HepG2 (cell line): ENCODE data around the gene CEBPG. TPM values are rescaled to one million over a fixed set of nuclear protein-coding genes. Genes with fewer than 3 reads are reported as not detected.

ENCODE experiments used
- ATAC-seq: fragments of 200-7000 bp; cut with Tn5 transposase; 3 replicates; pipeline ENCODE4 v1.9.1; 2020; ENCODE audit warnings: mild to moderate bottlenecking, moderate library complexity
- Bru-seq: library from RNA; stranded (reverse); fragments of 400-500 nt; gene quantifications from one replicate; lab custom pipeline; 2021; lab: Mats Ljungman, UMichigan
- BruChase-seq, 2 experiments: library from RNA; stranded (reverse); fragments of 400-500 nt; gene quantifications; one replicate each; lab custom pipeline; 2021; lab: Mats Ljungman, UMichigan
- BruUV-seq: library from RNA; stranded (reverse); fragments of 400-500 nt; replicated peaks from 2 replicates; lab custom pipeline; 2021; lab: Mats Ljungman, UMichigan
- CTCF ChIA-PET: fragments of 300-600 bp; formaldehyde crosslinking; extraction: SDS; loops from one replicate; lab custom pipeline; 2021; ENCODE audit warnings: low total read pairs, inconsistent platforms, low intra/inter-chr PET ratio; lab: Yijun Ruan, JAX
- POLR2A ChIA-PET: fragments of 350-600 bp; sonication (Branson Sonifier 250); formaldehyde crosslinking; loops from one replicate; lab custom pipeline; 2020; ENCODE audit warnings: antibody characterized with exemption, inconsistent platforms; lab: Yijun Ruan, JAX
- DNase-seq: peaks from one replicate; pipeline ENCODE4 v3.0.0-alpha.2; 2015; ENCODE audit warnings: low spot score
- FAIRE-seq: peaks from 3 replicates; lab custom pipeline; 2011; peaks lifted over from hg19 to GRCh38; lab: Jason Lieb, UNC
- H2AFZ ChIP-seq: one replicate; pipeline ENCODE4 v1.6.1; 2011; ENCODE audit warnings: low read length, inconsistent platforms
- H3K27ac ChIP-seq: fragments of 300-600 bp; 3 replicates; pipeline ENCODE4 v1.8.0; 2011; ENCODE audit warnings: mixed run types, mild to moderate bottlenecking, mixed read lengths, low read length, inconsistent platforms; ENCODE audit not compliant: insufficient read depth; ENCODE audit errors: extremely low read length
- H3K27me3 ChIP-seq, 2 experiments: fragments of 200-600 bp in 1 of 2; 2 replicates in 1 of 2; 3 replicates in 1 of 2; pipeline versions ENCODE4 v1.6.0 to v1.8.0; 2011; ENCODE audit warnings: low read length in 2 of 2, mild to moderate bottlenecking in 2 of 2, moderate library complexity in 2 of 2, inconsistent platforms in 1 of 2; ENCODE audit not compliant: insufficient read depth in 2 of 2, control insufficient read depth in 1 of 2
- H3K36me3 ChIP-seq, 2 experiments: fragments of 200-600 bp in 1 of 2; replicated peaks in 1 of 2; 2 replicates in 1 of 2; 3 replicates in 1 of 2; pipeline versions ENCODE4 v1.5.1 to v1.8.0; 2011; ENCODE audit warnings: low read length in 2 of 2, inconsistent platforms in 1 of 2; ENCODE audit not compliant: insufficient read depth in 2 of 2, control insufficient read depth in 1 of 2
- H3K4me1 ChIP-seq: 2 replicates; pipeline ENCODE4 v1.5.1; 2012; ENCODE audit warnings: low read length, inconsistent platforms; ENCODE audit not compliant: insufficient read depth
- H3K4me2 ChIP-seq: 2 replicates; pipeline ENCODE4 v1.6.0; 2011; ENCODE audit warnings: low read depth, low read length, inconsistent platforms
- H3K4me3 ChIP-seq, 3 experiments: fragments of 200-600 bp in 1 of 3; sonication (generic), shearing (Covaris generic) in 1 of 3; replicated peaks in 1 of 3; 2 replicates each; pipeline ENCODE4 v1.5.1; 2011 to 2016; ENCODE audit warnings: low read length in 3 of 3, inconsistent platforms in 2 of 3, low read depth in 2 of 3, mild to moderate bottlenecking in 2 of 3, control low read depth in 1 of 3, mixed read lengths in 1 of 3; ENCODE audit not compliant: insufficient read depth in 1 of 3
- H3K79me2 ChIP-seq: one replicate; pipeline ENCODE4 v1.6.1; 2011; ENCODE audit warnings: low read length, inconsistent platforms; ENCODE audit not compliant: insufficient read depth
- H3K9ac ChIP-seq: 2 replicates; pipeline ENCODE4 v1.6.0; 2011; ENCODE audit warnings: mild to moderate bottlenecking, low read depth, low read length, inconsistent platforms; ENCODE audit not compliant: insufficient read depth
- H3K9me3 ChIP-seq: 2 replicates; pipeline ENCODE4 v1.5.1; 2012; ENCODE audit warnings: mild to moderate bottlenecking, low read length
- H4K20me1 ChIP-seq: 2 replicates; pipeline ENCODE4 v1.6.0; 2011; ENCODE audit warnings: inconsistent platforms, mild to moderate bottlenecking, low read length, moderate library complexity; ENCODE audit not compliant: insufficient read depth
- HNRNPK ChIP-seq: fragments of 200-400 bp; formaldehyde crosslinking; IDR thresholded peaks from 2 replicates; pipeline ENCODE4 v1.6.1; 2018; ENCODE audit warnings: low read length, low read depth, moderate library complexity, mild to moderate bottlenecking; ENCODE audit not compliant: poor library complexity, severe bottlenecking
- KAT7 ChIP-seq: IDR thresholded peaks from 2 replicates; pipeline ENCODE4 v1.6.1; 2018; ENCODE audit warnings: borderline replicate concordance, missing compliant biosample characterization
- KLF12 ChIP-seq: sonication (generic); formaldehyde crosslinking; IDR thresholded peaks from 2 replicates; pipeline ENCODE4 v1.4.0; 2020; ENCODE audit warnings: missing genetic modification reagents, borderline replicate concordance
- MXI1 ChIP-seq: IDR thresholded peaks from 3 replicates; pipeline ENCODE4 v1.6.1; 2012; ENCODE audit warnings: low read depth, low read length, inconsistent platforms, borderline replicate concordance
- NR2C2 ChIP-seq: sonication (generic); formaldehyde crosslinking; IDR thresholded peaks from 2 replicates; pipeline ENCODE4 v1.4.0; 2020; ENCODE audit warnings: missing genetic modification reagents, mild to moderate bottlenecking, moderate library complexity, borderline replicate concordance
- POLR2A ChIP-seq, 2 experiments: IDR thresholded peaks; 2 replicates each; pipeline ENCODE4 v1.6.1; 2011; ENCODE audit warnings: low read depth in 2 of 2, low read length in 2 of 2, mild to moderate bottlenecking in 1 of 2, moderate library complexity in 1 of 2; ENCODE audit not compliant: insufficient read depth in 1 of 2
- THRA ChIP-seq: sonication (generic); formaldehyde crosslinking; IDR thresholded peaks from 2 replicates; pipeline ENCODE4 v1.4.0; 2020; ENCODE audit warnings: missing genetic modification reagents, borderline replicate concordance
- ZFX ChIP-seq: sonication (generic); formaldehyde crosslinking; IDR thresholded peaks from 2 replicates; pipeline ENCODE4 v1.4.0; 2020; ENCODE audit warnings: mild to moderate bottlenecking, low read depth, missing genetic modification reagents, moderate library complexity
- ZNF672 ChIP-seq: sonication (generic); formaldehyde crosslinking; IDR thresholded peaks from 2 replicates; pipeline ENCODE4 v1.8.1; 2022; ENCODE audit warnings: missing genetic modification reagents
- WGBS: methylation state at CpG from one replicate; pipeline ENCODE4 v1.1.6; 2017; ENCODE audit warnings: low lambda C conversion rate; 5-methylcytosine and 5-hydroxymethylcytosine counted together
- in situ Hi-C: cut with HindIII; loops from 2 replicates; pipeline ENCODE4 v1.10.0; 2017; ENCODE audit warnings: low pct_unique_long_range_greater_than_20kb; ENCODE audit not compliant: extremely low pct_ligation_motif_present
- intact Hi-C: fragments of 100-400 bp; cut with micrococcal nuclease; formaldehyde crosslinking; loops from one replicate; pipeline ENCODE4 v1.10.0; 2022; ENCODE audit not compliant: unreplicated experiment
- long read RNA-seq, 2 experiments: library from RNA in 1 of 2; library from polyadenylated mRNA in 1 of 2; stranded (forward) in 1 of 2; unstranded in 1 of 2; transcript quantifications; one replicate each; pipeline ENCODE4 v2.0.0, GENCODE V29; 2019 to 2022
- polyA minus RNA-seq, 3 experiments: library from RNA; depleted of rRNA, polyadenylated mRNA; stranded (reverse); fragments of >200 nt; gene quantifications; 2 replicates each; pipeline ENCODE4 v1.2.3, GENCODE V29; 2011; ENCODE audit warnings: low replicate concordance in 1 of 3
- polyA plus RNA-seq, 8 experiments: library from polyadenylated mRNA; depleted of rRNA in 3 of 8; stranded (reverse) in 7 of 8; unstranded in 1 of 8; fragments of >200 nt; fragmentation: Illumina TruSeq in 4 of 8; extraction: Trizol in 4 of 8; gene quantifications; 2 replicates each; pipeline versions ENCODE4 v1.2.1 to v1.2.3, GENCODE V29; 2011 to 2016; ENCODE audit warnings: low read depth in 4 of 8, missing spikeins in 1 of 8, mixed read lengths in 1 of 8; ENCODE audit not compliant: insufficient read depth in 1 of 8
- total RNA-seq, 5 experiments: library from RNA; depleted of rRNA; stranded (reverse); fragments of >200 nt; fragmentation: Illumina TruSeq; extraction: Trizol; gene quantifications; 2 replicates each; pipeline ENCODE4 v1.2.3, GENCODE V29; 2016; ENCODE audit warnings: low read depth in 1 of 5
- TF ChIP-seq, protein P1 (sequence below): sonication (generic); formaldehyde crosslinking; IDR thresholded peaks from 2 replicates; pipeline ENCODE4 v1.5.1; 2020; ENCODE audit warnings: missing genetic modification reagents, mild to moderate bottlenecking, borderline replicate concordance

Gene CEBPG
- total RNA-seq (2016; rRNA removed; fragmentation: Illumina TruSeq; extraction: Trizol) (34.3 and 49.8 TPM in 2 replicates), polyA plus RNA-seq (2011; rRNA removed) (25.7 and 26.6 TPM in 2 replicates), polyA minus RNA-seq (2011; rRNA and poly(A)+ RNA removed; ENCODE audit: low replicate concordance) (14.6 and 15.2 TPM in 2 replicates), Bru-seq, nascent RNA (percentile 97 among the genes with signal in this experiment), BruChase-seq, experiment 1, labeled RNA remaining after a 6-hour chase (percentile 99 among the genes with signal in this experiment), BruChase-seq, experiment 2, labeled RNA remaining after a 2-hour chase (percentile 99 among the genes with signal in this experiment)
- total RNA-seq (2016; cell fraction: cytosol; rRNA removed; fragmentation: Illumina TruSeq; extraction: Trizol; ENCODE audit: low read depth) = 13.2 and 14.7 TPM in 2 replicates
- 35.7 and 49.1 TPM in 2 replicates for total RNA-seq (2016; cell fraction: insoluble cytoplasmic fraction; rRNA removed; fragmentation: Illumina TruSeq; extraction: Trizol)
- 37.6 and 38.8 TPM in 2 replicates for total RNA-seq (2016; cell fraction: membrane; rRNA removed; fragmentation: Illumina TruSeq; extraction: Trizol)
- 24.5 and 24.7 TPM in 2 replicates for total RNA-seq (2016; cell fraction: nucleus; rRNA removed; fragmentation: Illumina TruSeq; extraction: Trizol)
- polyA plus RNA-seq (2011; cell fraction: cytosol; rRNA removed) = 16.9 and 25.6 TPM in 2 replicates
- polyA plus RNA-seq (2011; cell fraction: nucleus; rRNA removed) = 11.7 and 17.0 TPM in 2 replicates
- 34.2 and 46.3 TPM in 2 replicates for polyA plus RNA-seq (2012)
- polyA plus RNA-seq (2016; cell fraction: cytosol; fragmentation: Illumina TruSeq; extraction: Trizol; ENCODE audit: low read depth) = 13.2 and 15.5 TPM in 2 replicates
- polyA plus RNA-seq (2016; cell fraction: insoluble cytoplasmic fraction; fragmentation: Illumina TruSeq; extraction: Trizol; ENCODE audit: low read depth) = 44.3 and 47.4 TPM in 2 replicates
- polyA plus RNA-seq (2016; cell fraction: membrane; fragmentation: Illumina TruSeq; extraction: Trizol; ENCODE audit: low read depth) = 25.6 and 28.0 TPM in 2 replicates
- 30.5 and 35.3 TPM in 2 replicates for polyA plus RNA-seq (2016; cell fraction: nucleus; fragmentation: Illumina TruSeq; extraction: Trizol; ENCODE audit: insufficient read depth, low read depth)
- polyA minus RNA-seq (2011; cell fraction: cytosol; rRNA and poly(A)+ RNA removed) = 18.9 and 25.7 TPM in 2 replicates
- 26.3 and 34.8 TPM in 2 replicates for polyA minus RNA-seq (2011; cell fraction: nucleus; rRNA and poly(A)+ RNA removed)
- long read RNA-seq, experiment 1, full-length matches to known transcripts = 64 of 69 reads
- long read RNA-seq, experiment 1, partial matches to known transcripts = 5 of 69 reads
- long read RNA-seq, experiment 1, other reads (novel, unspliced or antisense) = 0 of 69 reads
- long read RNA-seq, experiment 2, full-length matches to known transcripts = 87 of 214 reads
- long read RNA-seq, experiment 2, partial matches to known transcripts = 0 of 214 reads
- long read RNA-seq, experiment 2, other reads (novel, unspliced or antisense) = 127 of 214 reads

DNA sequence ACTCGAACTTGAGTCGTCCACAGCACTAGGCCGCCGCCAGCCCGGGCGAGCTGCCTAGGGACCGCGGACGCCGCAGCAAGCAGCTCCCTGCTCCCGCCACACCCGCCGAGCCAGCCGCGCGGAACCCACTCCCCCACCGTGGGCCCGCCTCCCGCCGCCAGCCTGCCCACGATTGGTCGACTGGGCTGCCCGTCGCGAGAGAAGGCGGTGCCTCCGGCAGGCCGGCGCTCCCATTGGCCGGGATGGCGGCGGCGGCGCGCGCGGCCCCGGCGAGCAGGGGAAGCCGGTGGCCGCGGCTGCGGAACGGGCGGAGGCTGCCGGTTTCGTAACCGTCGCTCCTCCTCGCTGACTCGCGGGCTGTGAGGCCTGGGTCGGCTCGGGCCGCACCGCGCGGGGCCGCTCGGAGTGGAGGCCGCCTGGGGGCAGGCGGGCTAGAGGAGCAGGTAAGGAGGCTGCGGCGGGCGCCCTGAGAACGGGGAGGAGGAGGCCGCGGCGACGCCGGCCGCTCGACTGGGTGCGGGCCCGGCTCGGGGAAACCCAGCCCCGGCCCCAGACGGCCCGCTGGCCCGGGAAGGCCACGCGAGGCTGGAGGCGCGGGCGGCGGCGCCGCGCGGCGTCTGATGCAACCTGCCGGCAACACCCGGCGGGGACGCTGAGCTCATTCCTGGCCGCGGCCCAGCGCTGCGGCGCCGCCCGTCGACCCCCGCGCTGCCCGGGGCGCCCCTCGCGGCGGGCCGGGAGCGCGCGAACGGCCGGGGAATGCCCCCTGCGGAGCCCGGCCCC, at the start of gene CEBPG:
TSS of gene CEBPG (plus strand) at position 257 of the 783 bp plus-strand sequence. CDS start 5,531 bp downstream, outside the sequence.
- Histone ChIP-seq H2AFZ (no peak within 1 kb of the TSS), H3K9ac (peak within 1 kb of the TSS; percentile 99), H3K36me3 (peaks cover 0 to 1% of the 10 kb centered on the region in 2 experiments; a peak in 2 of 5 replicates), H3K4me1 (peaks cover 42% of the 10 kb centered on the region), H3K9me3 (no peaks in the 10 kb centered on the region), H3K27me3 (peaks cover 0 to 3% of the 10 kb centered on the region in 2 experiments; a peak in 2 of 5 replicates), H3K4me3 (peak within 1 kb of the TSS; percentile 74 to 90 (median 89)), H4K20me1 (peaks cover 39% of the 10 kb centered on the region), H3K79me2 (peaks cover 51% of the 10 kb centered on the region), H3K27ac (peak within 1 kb of the TSS; percentile 96), H3K4me2 (peak within 1 kb of the TSS; percentile 92)
- BruUV-seq = no TSS peak
- no peak for FAIRE-seq
- POLR2A ChIA-PET = interaction anchor here (0.6 to 4.5 kb wide), 23 partner anchors 11 to 130 kb away, joined by 3 to 50 read pairs (median 6); partner anchors contain the start of gene CEBPA
- DNase-seq = peak; percentile 77
- peak; percentile 96 for ATAC-seq
- WGBS = 0% methylated on average over 8 of the region's 118 CpGs
- in situ Hi-C loops = no loop called here
- CTCF ChIA-PET = interaction anchor here (1.0 to 1.8 kb wide), 3 partner anchors 72 to 138 kb away, joined by 3 to 5 read pairs (median 4); partner anchors contain the start of gene CEBPA
- intact Hi-C loops = loop anchor here (2.0 kb wide), 1 partner anchor 71 kb away; the partner anchor contains the start of gene CEBPA
- TF ChIP-seq ZFX (CRISPR knock-in tag) = peak; percentile 95
- peak; percentile 13; the same call in 1 of the 2 replicates for TF ChIP-seq KAT7 (CRISPR knock-in tag)
- TF ChIP-seq, protein P1, sequence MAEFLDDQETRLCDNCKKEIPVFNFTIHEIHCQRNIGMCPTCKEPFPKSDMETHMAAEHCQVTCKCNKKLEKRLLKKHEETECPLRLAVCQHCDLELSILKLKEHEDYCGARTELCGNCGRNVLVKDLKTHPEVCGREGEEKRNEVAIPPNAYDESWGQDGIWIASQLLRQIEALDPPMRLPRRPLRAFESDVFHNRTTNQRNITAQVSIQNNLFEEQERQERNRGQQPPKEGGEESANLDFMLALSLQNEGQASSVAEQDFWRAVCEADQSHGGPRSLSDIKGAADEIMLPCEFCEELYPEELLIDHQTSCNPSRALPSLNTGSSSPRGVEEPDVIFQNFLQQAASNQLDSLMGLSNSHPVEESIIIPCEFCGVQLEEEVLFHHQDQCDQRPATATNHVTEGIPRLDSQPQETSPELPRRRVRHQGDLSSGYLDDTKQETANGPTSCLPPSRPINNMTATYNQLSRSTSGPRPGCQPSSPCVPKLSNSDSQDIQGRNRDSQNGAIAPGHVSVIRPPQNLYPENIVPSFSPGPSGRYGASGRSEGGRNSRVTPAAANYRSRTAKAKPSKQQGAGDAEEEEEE (CRISPR knock-in tag) = no peak
- no peak for TF ChIP-seq ZNF672 (CRISPR knock-in tag)
- TF ChIP-seq THRA (CRISPR knock-in tag) = no peak
- TF ChIP-seq POLR2A (IDR thresholded peaks at IDR 0.05; ENCODE audit: insufficient read depth in 1 of 2, low read depth in 2 of 2, low read length in 2 of 2) = peak; percentile 84 to 86
- TF ChIP-seq MXI1 = peak; percentile 69; the same call in 1 of the 3 replicates
- TF ChIP-seq KLF12 (CRISPR knock-in tag) = peak; percentile 81; the same call in 1 of the 2 replicates
- peak; percentile 29 for TF ChIP-seq HNRNPK
- TF ChIP-seq NR2C2 (CRISPR knock-in tag) = peak; percentile 36; the same call in 1 of the 2 replicates
